ENCODE results near the gene PRDM8. TPM values are rescaled to one million over a fixed set of nuclear protein-coding genes. Genes with fewer than 3 reads are reported as not detected.

PRDM8 gene
- total RNA-seq, 2 donors from 2014 or later = not detected

- H3K36me3 Mint-ChIP-seq (ENCODE audit: low read depth) = no peaks in the 10 kb centered on the region
These were observed 43.3 kb upstream of the PRDM8 start for GRCh38 chr4:80153874-80154544.

GRCh38 chr4:80154545-80154933 is 42.8 kb upstream of the PRDM8 start:
- no peak overlapping the region for H3K27ac ChIP-seq (ENCODE audit: low read depth, low read length)
- H3K27me3 ChIP-seq (ENCODE audit: control insufficient read depth, insufficient read depth, low read length, poor library complexity, severe bottlenecking) = no peaks in the 10 kb centered on the region
- no peak overlapping the region for H3K9ac ChIP-seq (ENCODE audit: extremely low read depth, low read length, poor library complexity, severe bottlenecking)
- no peak overlapping the region for H3K4me3 Mint-ChIP-seq
- H3K27ac Mint-ChIP-seq = no peak overlapping the region
- no peaks in the 10 kb centered on the region for H3K36me3 Mint-ChIP-seq (ENCODE audit: low read depth)
- H3K36me3 ChIP-seq (ENCODE audit: control insufficient read depth, insufficient read depth, low read length) = no peaks in the 10 kb centered on the region
- DNase-seq = no peak
- 67 to 93% methylated on average over 1 to 3 of the region's 3 CpGs for WGBS, 2 experiments (ENCODE audit: insufficient coverage in 1 of 2, insufficient read length in 1 of 2)
- H3K4me1 ChIP-seq (ENCODE audit: control insufficient read depth, insufficient read depth, low read length) = no peaks in the 10 kb centered on the region
- peaks cover 8% of the 10 kb centered on the region for H3K27me3 Mint-ChIP-seq (ENCODE audit: insufficient read depth)
- no peaks in the 10 kb centered on the region for H3K9me3 Mint-ChIP-seq
- H3K9me3 ChIP-seq (ENCODE audit: control insufficient read depth, low read length) = no peaks in the 10 kb centered on the region
- H3K4me3 ChIP-seq (ENCODE audit: low read length) = no peak overlapping the region
- H3K4me1 Mint-ChIP-seq = no peaks in the 10 kb centered on the region
- TF ChIP-seq CTCF (conservative IDR thresholded peaks at IDR 0.05) = no peak

More at GRCh38 chr4:80153874-80154544, 43.3 kb upstream of the PRDM8 start:
- no peaks in the 10 kb centered on the region for H3K9me3 ChIP-seq (ENCODE audit: control insufficient read depth, low read length)
- H3K4me3 ChIP-seq (ENCODE audit: low read length) = no peak overlapping the region
- WGBS, 2 experiments (ENCODE audit: insufficient coverage in 1 of 2, insufficient read length in 1 of 2) = 90% methylated on average over 4 of the region's 4 CpGs; no CpG with 5 or more reads in 1 of the 2 experiments
- peaks cover 10% of the 10 kb centered on the region for H3K27me3 Mint-ChIP-seq (ENCODE audit: insufficient read depth)
- H3K4me1 Mint-ChIP-seq = no peaks in the 10 kb centered on the region
- no peak for TF ChIP-seq CTCF (conservative IDR thresholded peaks at IDR 0.05)
- no peak overlapping the region for H3K4me3 Mint-ChIP-seq
- DNase-seq = no peak
- no peak overlapping the region for H3K27ac ChIP-seq (ENCODE audit: low read depth, low read length)
- H3K9me3 Mint-ChIP-seq = no peaks in the 10 kb centered on the region
- H3K9ac ChIP-seq (ENCODE audit: extremely low read depth, low read length, poor library complexity, severe bottlenecking) = no peak overlapping the region
- H3K4me1 ChIP-seq (ENCODE audit: control insufficient read depth, insufficient read depth, low read length) = no peaks in the 10 kb centered on the region
- H3K27ac Mint-ChIP-seq = no peak overlapping the region
- H3K27me3 ChIP-seq (ENCODE audit: control insufficient read depth, insufficient read depth, low read length, poor library complexity, severe bottlenecking) = no peaks in the 10 kb centered on the region
- H3K36me3 ChIP-seq (ENCODE audit: control insufficient read depth, insufficient read depth, low read length) = no peaks in the 10 kb centered on the region

- 82% methylated on average over 2 of the region's 2 CpGs; no CpG with 5 or more reads in 1 of the 2 experiments for WGBS, 2 experiments (ENCODE audit: insufficient coverage in 1 of 2, insufficient read length in 1 of 2)
These were observed 41.9 kb upstream of the PRDM8 start for GRCh38 chr4:80155316-80155982.

More at GRCh38 chr4:80155316-80155982, 41.9 kb upstream of the PRDM8 start:
- Histone ChIP-seq H3K4me1 (ENCODE audit: control insufficient read depth, insufficient read depth, low read length) (no peaks in the 10 kb centered on the region), H3K27me3 (ENCODE audit: control insufficient read depth, insufficient read depth, low read length, poor library complexity, severe bottlenecking) (no peaks in the 10 kb centered on the region), H3K27ac (ENCODE audit: low read depth, low read length) (no peak overlapping the region), H3K4me3 (ENCODE audit: low read length) (no peak overlapping the region), H3K9me3 (ENCODE audit: control insufficient read depth, low read length) (no peaks in the 10 kb centered on the region), H3K36me3 (ENCODE audit: control insufficient read depth, insufficient read depth, low read length) (no peaks in the 10 kb centered on the region), H3K9ac (ENCODE audit: extremely low read depth, low read length, poor library complexity, severe bottlenecking) (no peak overlapping the region)
- H3K9me3 Mint-ChIP-seq = no peaks in the 10 kb centered on the region
- H3K27ac Mint-ChIP-seq = no peak overlapping the region
- H3K4me1 Mint-ChIP-seq = no peaks in the 10 kb centered on the region
- H3K4me3 Mint-ChIP-seq = no peak overlapping the region
- no peak for DNase-seq
- no peaks in the 10 kb centered on the region for H3K36me3 Mint-ChIP-seq (ENCODE audit: low read depth)
- peaks cover 8% of the 10 kb centered on the region for H3K27me3 Mint-ChIP-seq (ENCODE audit: insufficient read depth)
- TF ChIP-seq CTCF (conservative IDR thresholded peaks at IDR 0.05) = no peak
